IMR-90 (cell line): Measurements from ENCODE around the gene PSORS1C2. TPM values are rescaled to one million over a fixed set of nuclear protein-coding genes. Genes with fewer than 3 reads are reported as not detected.

Source experiments
- ATAC-seq: fragments of 200-7000 bp; cut with Tn5 transposase; 2 replicates; pipeline ENCODE4 v1.9.1; 2020; ENCODE audit warnings: low read depth, mild to moderate bottlenecking, moderate library complexity
- BruUV-seq: library from RNA; stranded (reverse); fragments of 400-500 nt; replicated peaks from 2 replicates; lab custom pipeline; 2021; lab: Mats Ljungman, UMichigan
- CTCF ChIA-PET: fragments of 300-600 bp; formaldehyde crosslinking; extraction: SDS; loops from one replicate; lab custom pipeline; 2021; ENCODE audit warnings: antibody characterized with exemption; lab: Yijun Ruan, JAX
- POLR2A ChIA-PET: fragments of 300-600 bp; sonication (Branson Sonifier 250); formaldehyde crosslinking; loops from one replicate; lab custom pipeline; 2022; ENCODE audit warnings: antibody characterized with exemption; ENCODE audit not compliant: unreplicated experiment; lab: Charles Lee
- DNase-seq: peaks from one replicate; pipeline ENCODE4 v3.0.0; 2013
- H2AFZ ChIP-seq: replicated peaks from 2 replicates; pipeline ENCODE3; 2013; ENCODE audit warnings: low read length, mild to moderate bottlenecking; ENCODE audit not compliant: poor library complexity
- H2AK5ac ChIP-seq: 2 replicates; pipeline ENCODE4 v1.6.1; 2013; ENCODE audit warnings: low read depth, low read length, inconsistent platforms
- H2AK9ac ChIP-seq: replicated peaks from 2 replicates; pipeline ENCODE3; 2013; ENCODE audit warnings: mild to moderate bottlenecking, low read depth, low read length, moderate library complexity; ENCODE audit not compliant: poor library complexity
- H2BK120ac ChIP-seq: 2 replicates; pipeline ENCODE4 v1.6.1; 2013; ENCODE audit warnings: low read depth, low read length, inconsistent platforms
- H2BK15ac ChIP-seq: 3 replicates; pipeline ENCODE4 v1.6.1; 2013; ENCODE audit warnings: low read depth, low read length, inconsistent platforms
- H2BK20ac ChIP-seq: 2 replicates; pipeline ENCODE4 v1.6.1; 2013; ENCODE audit warnings: low read depth, mild to moderate bottlenecking, inconsistent platforms, low read length, moderate library complexity
- H2BK5ac ChIP-seq: 2 replicates; pipeline ENCODE4 v1.6.1; 2013; ENCODE audit warnings: mild to moderate bottlenecking, low read depth, low read length, inconsistent platforms; ENCODE audit not compliant: poor library complexity, severe bottlenecking
- H3K14ac ChIP-seq: replicated peaks from 2 replicates; pipeline ENCODE4 v1.6.1; 2013; ENCODE audit warnings: low read depth, low read length, inconsistent platforms
- H3K18ac ChIP-seq: 2 replicates; pipeline ENCODE4 v1.6.1; 2013; ENCODE audit warnings: low read depth, low read length, control low read depth
- H3K23ac ChIP-seq: 2 replicates; pipeline ENCODE4 v1.6.1; 2013; ENCODE audit warnings: low read depth, low read length, inconsistent platforms
- H3K27ac ChIP-seq: 2 replicates; pipeline ENCODE4 v1.5.1; 2013; ENCODE audit warnings: mild to moderate bottlenecking, control low read depth, low read length; ENCODE audit not compliant: insufficient read depth
- H3K27me3 ChIP-seq: 2 replicates; pipeline ENCODE4 v1.6.1; 2013; ENCODE audit warnings: low read length; ENCODE audit not compliant: control insufficient read depth, insufficient read depth
- H3K36me3 ChIP-seq: 2 replicates; pipeline ENCODE4 v1.6.1; 2013; ENCODE audit warnings: low read length, mixed read lengths; ENCODE audit not compliant: control insufficient read depth, insufficient read depth
- H3K4ac ChIP-seq: 2 replicates; pipeline ENCODE4 v1.6.1; 2013; ENCODE audit warnings: low read depth, low read length, inconsistent platforms
- H3K4me1 ChIP-seq: 2 replicates; pipeline ENCODE4 v1.6.1; 2013; ENCODE audit warnings: low read length, mixed read lengths; ENCODE audit not compliant: control insufficient read depth, insufficient read depth
- H3K4me2 ChIP-seq: 2 replicates; pipeline ENCODE4 v1.6.1; 2013; ENCODE audit warnings: low read depth, mild to moderate bottlenecking, control low read depth, low read length, moderate library complexity
- H3K4me3 ChIP-seq: 2 replicates; pipeline ENCODE4 v1.5.1; 2013; ENCODE audit warnings: low read depth, mild to moderate bottlenecking, control low read depth, low read length, moderate library complexity; ENCODE audit not compliant: insufficient read depth
- H3K56ac ChIP-seq: 2 replicates; pipeline ENCODE4 v1.6.1; 2013; ENCODE audit warnings: low read length, inconsistent platforms; ENCODE audit not compliant: insufficient read depth; ENCODE audit errors: extremely low read depth
- H3K79me1 ChIP-seq, 2 experiments: 2 replicates each; pipeline ENCODE4 v1.6.1; 2013; ENCODE audit warnings: low read length in 2 of 2, inconsistent platforms in 1 of 2, low read depth in 1 of 2
- H3K9ac ChIP-seq: 2 replicates; pipeline ENCODE4 v1.6.1; 2013; ENCODE audit warnings: low read depth, low read length, control low read depth
- H3K9me1 ChIP-seq: 2 replicates; pipeline ENCODE4 v1.6.1; 2013; ENCODE audit warnings: low read length, inconsistent platforms; ENCODE audit not compliant: insufficient read depth
- H3K9me3 ChIP-seq: 2 replicates; pipeline ENCODE4 v1.6.1; 2013; ENCODE audit warnings: low read length; ENCODE audit not compliant: control insufficient read depth, insufficient read depth
- H4K20me1 ChIP-seq: 2 replicates; pipeline ENCODE4 v1.6.1; 2013; ENCODE audit warnings: low read length, inconsistent platforms; ENCODE audit not compliant: insufficient read depth
- H4K5ac ChIP-seq: 2 replicates; pipeline ENCODE4 v1.6.1; 2013; ENCODE audit warnings: mild to moderate bottlenecking, low read depth, low read length, control low read depth
- H4K8ac ChIP-seq, 2 experiments: 2 replicates each; pipeline ENCODE4 v1.6.1; 2013; ENCODE audit warnings: low read depth in 2 of 2, low read length in 2 of 2, control low read depth in 1 of 2, inconsistent platforms in 1 of 2
- H4K91ac ChIP-seq: 2 replicates; pipeline ENCODE4 v1.6.1; 2013; ENCODE audit warnings: low read depth, low read length, inconsistent platforms; ENCODE audit not compliant: insufficient read depth
- SMC3 ChIP-seq: fragments of 150-350 bp; IDR thresholded peaks from 2 replicates; pipeline ENCODE4 v1.6.1; 2016; ENCODE audit warnings: low read depth, mild to moderate bottlenecking, antibody characterized with exemption, low read length, moderate library complexity
- WGBS, 2 experiments: methylation state at CpG; one replicate each; pipeline versions ENCODE4 v1.1.5 to v1.1.7; 2013; ENCODE audit warnings: missing lambda C conversion rate in 2 of 2; ENCODE audit not compliant: insufficient read length in 1 of 2; ENCODE audit errors: extremely low coverage in 2 of 2; 5-methylcytosine and 5-hydroxymethylcytosine counted together
- dilution Hi-C: fragments of 300-500 bp; cut with HindIII; formaldehyde crosslinking; loops from one replicate; pipeline ENCODE4 v1.14.3; 2018; ENCODE audit warnings: low sequenced_read_pairs; ENCODE audit not compliant: unreplicated experiment
- in situ Hi-C: fragments of 300-500 bp; cut with MboI; formaldehyde crosslinking; loops from 3 replicates; pipeline ENCODE4 v1.14.3; 2019; ENCODE audit warnings: low sequenced_read_pairs, inconsistent platforms, mixed read lengths
- intact Hi-C: fragments of 100-400 bp; cut with micrococcal nuclease; formaldehyde crosslinking; loops from 2 replicates; pipeline ENCODE4 v1.10.0; 2022
- polyA plus RNA-seq, 3 experiments: library from polyadenylated mRNA; depleted of rRNA; stranded (reverse); fragments of >200 nt; gene quantifications; 2 replicates each; pipeline ENCODE4 v1.2.3, GENCODE V29; 2012; ENCODE audit warnings: low replicate concordance in 1 of 3
- total RNA-seq: library from RNA; depleted of rRNA; stranded (reverse); fragments of >200 nt; gene quantifications from 2 replicates; pipeline ENCODE4 v1.2.3, GENCODE V29; 2012

The PSORS1C2 gene
- total and polyA plus RNA-seq, 2 of the 4 experiments (the other 2 are of a cell fraction) = not detected

- H2AK9ac ChIP-seq = no peak within 1 kb of the TSS
- no peak within 1 kb of the TSS for H3K9ac ChIP-seq
- H3K9me1 ChIP-seq = peaks cover 15% of the 10 kb centered on the region
- dilution Hi-C loops (no loop called here), in situ Hi-C loops (no loop called here), intact Hi-C loops (no loop called here)
- 0 out of 2 replicates have a peak within 1 kb of the TSS, but pooled peaks have one; percentile 4 for H4K91ac ChIP-seq
- no peak within 1 kb of the TSS for H3K56ac ChIP-seq
- no peak within 1 kb of the TSS for H3K18ac ChIP-seq
- WGBS, 2 experiments = no CpG with 5 or more reads among the region's 5 CpGs
- no peaks in the 10 kb centered on the region for H3K36me3 ChIP-seq
- no peak within 1 kb of the TSS for H2BK20ac ChIP-seq
- H3K23ac ChIP-seq = no peak within 1 kb of the TSS
- TF ChIP-seq SMC3 = no peak
- POLR2A ChIA-PET = no interaction called here
- H3K9me3 ChIP-seq = no peaks in the 10 kb centered on the region
- H3K4me1 ChIP-seq = peaks cover 11% of the 10 kb centered on the region
- no peak within 1 kb of the TSS for H3K4me2 ChIP-seq
- no peak within 1 kb of the TSS for H3K14ac ChIP-seq
- DNase-seq = no peak
- no peak within 1 kb of the TSS for H4K5ac ChIP-seq
- no peak within 1 kb of the TSS for H4K8ac ChIP-seq
- no peak within 1 kb of the TSS for H3K4me3 ChIP-seq
- H2BK15ac ChIP-seq = peak within 1 kb of the TSS; percentile 41; the same call in 2 of the 3 replicates
- no peak within 1 kb of the TSS for H2BK120ac ChIP-seq
- peaks cover 0 to 9% of the 10 kb centered on the region in 2 experiments; a peak in 2 of 4 replicates for H3K79me1 ChIP-seq
- no peak within 1 kb of the TSS for H3K27ac ChIP-seq
- H4K20me1 ChIP-seq = no peaks in the 10 kb centered on the region
- CTCF ChIA-PET = interaction anchor here (0.6 kb wide), 1 partner anchor 207 kb away, joined by 4 read pairs; no protein-coding TSS in a partner anchor
- peaks cover 28% of the 10 kb centered on the region for H3K27me3 ChIP-seq
- H3K4ac ChIP-seq = no peak within 1 kb of the TSS
- no peak for ATAC-seq
- peak within 1 kb of the TSS; percentile 52 for H2AK5ac ChIP-seq
- H2AFZ ChIP-seq = peak within 1 kb of the TSS; percentile 14
- no peak within 1 kb of the TSS for H2BK5ac ChIP-seq
- BruUV-seq = no TSS peak
These were observed 26.4 kb downstream of the PSORS1C2 start, which contains the start of gene C6orf15 for GRCh38 chr6:31112478-31112877. TSS of gene C6orf15 (minus strand) at chr6:31112575. CDS start at chr6:31112555, 20 bp downstream.
